GM11168 (cell line): ENCODE data around the gene PRKCE.

Experiments
- in situ Hi-C: fragments of 300-500 bp; cut with MboI; formaldehyde crosslinking; loops from one replicate; pipeline ENCODE4 v1.12.0; 2022; ENCODE audit warnings: low sequenced_read_pairs; ENCODE audit not compliant: unreplicated experiment

PRKCE gene

DNA sequence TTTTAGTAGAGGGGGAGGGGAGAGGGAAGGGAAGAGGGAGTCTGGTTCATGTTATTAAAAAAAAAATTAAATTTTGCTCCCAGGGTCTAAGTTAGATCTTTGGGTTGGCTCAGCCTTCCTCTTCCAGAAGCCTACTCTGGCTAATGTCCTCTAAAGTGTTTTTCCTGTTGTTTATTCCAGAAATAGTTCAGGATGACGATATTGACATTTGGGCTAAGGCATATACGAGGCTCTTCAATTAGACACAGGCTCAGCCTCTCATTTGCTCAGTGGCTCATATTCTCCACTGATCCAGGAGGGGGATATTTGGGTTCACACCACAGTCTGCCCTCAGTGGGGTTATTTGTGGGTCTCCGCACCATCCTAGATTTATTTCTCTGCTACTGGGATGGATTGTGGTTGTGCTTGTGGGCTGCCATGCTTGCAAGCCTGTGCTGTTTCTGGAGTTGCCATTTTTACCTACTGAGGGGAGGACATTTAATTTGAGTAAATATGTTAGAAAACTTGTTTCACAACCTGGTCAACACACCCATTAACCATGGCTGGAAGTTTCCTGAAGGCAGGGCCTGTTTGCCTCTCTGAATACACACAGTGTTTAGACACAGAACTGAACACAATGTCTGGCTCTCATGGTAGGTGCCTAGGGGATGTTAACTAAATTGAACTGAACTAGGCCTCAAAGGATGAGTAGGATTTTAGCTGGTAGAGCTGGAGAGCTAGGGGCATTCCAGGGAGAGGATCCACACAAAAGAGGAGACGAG lies 388.2 kb downstream of the PRKCE start:
- in situ Hi-C loops: no loop called here

DNA sequence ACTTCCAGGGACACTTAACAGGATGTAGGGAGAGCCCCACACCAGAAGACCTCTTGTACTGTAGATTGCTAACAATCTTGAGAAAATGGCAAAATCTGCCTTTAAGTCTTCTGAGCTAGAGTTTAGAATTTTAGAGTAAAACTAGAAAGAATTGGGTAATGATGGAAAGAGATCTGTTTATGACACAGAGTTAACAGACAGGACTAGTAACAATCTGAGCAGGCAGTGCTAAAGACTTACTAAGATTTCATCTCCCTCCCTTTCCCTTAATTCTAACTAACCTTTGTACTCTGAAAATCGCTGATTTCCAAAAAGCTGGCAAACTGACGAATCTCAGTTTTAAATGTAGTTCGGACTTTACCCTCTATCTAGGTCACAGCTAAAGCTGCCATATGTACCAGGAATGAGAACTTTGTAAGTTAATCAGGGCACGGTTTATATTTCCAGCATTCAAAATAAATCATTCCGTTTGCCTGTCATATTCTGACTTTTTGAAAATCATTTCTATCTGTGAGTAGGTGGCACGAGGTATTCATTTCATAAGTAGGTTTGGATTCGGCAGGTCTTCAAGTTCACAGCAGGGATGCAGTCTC lies 389.2 kb downstream of the PRKCE start:
- in situ Hi-C loops: no loop called here

DNA sequence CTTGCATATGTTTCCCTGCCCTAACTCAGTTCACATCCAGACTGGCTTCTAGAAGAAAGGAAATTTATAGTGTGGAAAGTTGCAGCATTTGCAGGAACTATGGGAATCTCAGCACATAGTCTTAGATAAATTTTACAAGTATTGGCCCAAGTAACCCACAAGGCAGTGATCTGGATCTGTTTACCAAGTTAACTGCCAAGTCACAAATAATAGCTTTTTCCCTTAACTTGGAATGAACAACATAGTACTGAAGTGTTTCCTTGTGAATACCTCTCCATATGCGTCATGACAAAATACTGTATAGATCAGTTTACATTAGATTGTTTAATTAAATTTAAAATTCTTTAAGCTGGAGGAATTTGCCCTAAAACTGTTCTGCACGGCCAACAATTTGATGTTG lies 390.0 kb downstream of the PRKCE start:
- in situ Hi-C loops: no loop called here

DNA sequence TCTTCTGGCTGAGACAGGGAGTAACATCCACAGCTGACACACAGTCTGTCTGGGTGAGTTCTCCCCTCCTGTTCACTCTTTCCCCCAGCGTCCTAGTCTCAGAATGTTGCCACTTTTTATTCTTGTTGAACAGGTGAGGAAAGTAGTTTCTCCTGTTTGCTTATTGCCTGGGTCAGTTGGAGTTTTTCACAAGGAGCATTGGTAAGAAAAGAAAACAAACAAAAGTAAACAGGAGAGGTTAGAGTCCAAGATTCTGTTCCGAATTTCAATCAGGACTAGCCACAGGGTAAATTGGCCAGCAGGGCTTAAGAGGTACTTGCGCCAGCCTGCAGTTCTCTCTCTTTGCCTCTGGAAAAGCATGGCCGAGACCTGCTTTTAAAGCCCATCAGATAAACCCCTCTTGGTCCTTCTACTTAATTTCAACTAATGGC lies 390.7 kb downstream of the PRKCE start:
- in situ Hi-C loops: no loop called here

DNA sequence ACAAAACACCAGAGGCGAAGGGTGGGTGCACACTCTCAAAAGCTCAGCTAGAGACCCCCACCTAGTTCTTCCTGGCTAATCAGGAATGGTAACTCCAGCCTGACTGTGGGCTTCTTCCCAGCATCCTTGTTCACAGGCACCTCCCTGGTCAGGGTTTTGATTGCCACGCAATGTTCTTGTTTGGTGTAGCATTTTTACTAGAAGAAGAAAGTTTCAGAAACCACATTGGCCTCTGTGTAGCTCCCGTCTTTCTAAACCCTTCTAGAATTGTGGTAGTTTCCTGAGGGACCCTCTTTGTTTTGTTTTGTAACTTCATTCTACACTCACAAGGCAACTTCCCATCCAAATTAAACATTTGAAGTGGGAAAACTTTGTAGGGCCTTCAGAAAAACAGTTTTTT lies 391.2 kb downstream of the PRKCE start:
- in situ Hi-C loops: no loop called here

DNA sequence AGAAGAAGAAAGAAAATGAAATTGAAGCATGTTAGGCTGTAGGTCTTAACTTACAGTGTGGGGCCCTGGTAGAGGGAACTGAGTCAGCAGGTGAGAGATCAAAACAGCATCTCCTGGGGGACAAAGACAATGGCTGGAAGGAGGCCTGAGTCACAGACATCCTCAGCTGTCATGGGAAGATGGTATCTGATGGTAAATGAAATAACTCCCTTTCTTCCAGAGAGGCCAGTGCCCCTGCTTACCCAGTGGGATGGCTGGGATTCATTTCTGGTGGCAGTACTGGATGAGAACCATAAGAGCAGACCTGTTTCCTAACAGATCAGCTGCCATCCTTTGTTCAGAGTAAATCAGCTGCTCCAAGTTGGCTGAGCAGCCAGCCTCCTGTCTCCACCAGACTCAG lies 394.4 kb downstream of the PRKCE start:
- in situ Hi-C loops: no loop called here

DNA sequence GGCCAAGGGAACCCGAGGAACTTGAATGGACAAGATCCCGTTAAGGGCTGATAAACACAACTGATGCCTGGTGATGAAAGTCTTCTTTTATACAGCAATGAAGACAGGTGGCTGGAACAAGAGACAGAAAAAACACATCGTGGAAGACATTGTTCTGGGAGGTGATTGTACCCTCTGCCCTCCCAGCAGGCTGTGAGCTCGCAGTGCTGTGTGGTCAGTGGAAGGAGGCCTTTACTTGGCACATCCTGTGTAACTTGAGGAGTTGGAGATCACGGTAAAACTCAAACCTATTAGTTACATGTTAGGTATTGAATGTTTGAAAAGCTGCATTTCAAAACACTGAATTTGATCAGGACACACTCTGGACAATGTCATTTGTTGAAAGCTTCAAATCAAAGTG lies 395.8 kb downstream of the PRKCE start:
- in situ Hi-C loops: no loop called here

DNA sequence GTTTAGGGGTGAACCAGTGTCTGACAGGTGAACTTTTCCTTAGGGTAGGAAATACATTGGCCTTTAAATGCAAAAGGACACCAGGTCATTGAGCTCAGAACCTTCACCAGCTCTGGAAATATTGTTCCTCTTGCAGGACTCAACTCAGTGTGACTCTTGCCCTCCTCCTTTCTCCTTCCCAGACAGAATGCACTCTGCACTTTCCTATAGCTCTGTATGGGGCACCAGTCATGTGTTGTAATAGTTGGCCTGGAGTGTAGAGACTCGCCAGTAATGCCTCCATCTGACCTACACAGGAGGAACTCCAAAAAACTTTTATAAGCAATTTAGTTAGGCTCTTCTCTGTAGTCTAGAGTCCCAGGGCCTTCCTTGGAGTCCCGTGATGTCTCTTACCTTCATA lies 397.2 kb downstream of the PRKCE start:
- in situ Hi-C loops: no loop called here

DNA sequence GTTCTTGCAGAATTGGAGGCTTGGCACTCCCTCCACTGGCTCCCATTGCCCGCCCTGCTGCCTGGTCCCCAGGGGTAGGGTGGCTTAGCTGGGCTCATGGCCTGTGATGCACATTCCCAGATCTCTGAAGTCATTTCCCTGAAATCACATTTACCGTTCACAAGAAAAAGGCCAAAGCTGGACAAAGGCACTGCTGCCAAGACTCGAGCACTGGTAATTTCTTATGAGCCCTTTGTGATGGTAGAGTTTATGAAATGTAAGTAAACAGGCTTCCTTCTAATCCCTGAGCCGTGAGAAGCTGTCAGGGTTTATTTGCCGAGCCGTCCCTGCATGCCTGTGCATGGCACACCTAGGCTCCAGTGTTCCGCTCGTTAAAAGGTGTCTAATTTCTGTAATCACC lies 398.6 kb downstream of the PRKCE start:
- in situ Hi-C loops: no loop called here

DNA sequence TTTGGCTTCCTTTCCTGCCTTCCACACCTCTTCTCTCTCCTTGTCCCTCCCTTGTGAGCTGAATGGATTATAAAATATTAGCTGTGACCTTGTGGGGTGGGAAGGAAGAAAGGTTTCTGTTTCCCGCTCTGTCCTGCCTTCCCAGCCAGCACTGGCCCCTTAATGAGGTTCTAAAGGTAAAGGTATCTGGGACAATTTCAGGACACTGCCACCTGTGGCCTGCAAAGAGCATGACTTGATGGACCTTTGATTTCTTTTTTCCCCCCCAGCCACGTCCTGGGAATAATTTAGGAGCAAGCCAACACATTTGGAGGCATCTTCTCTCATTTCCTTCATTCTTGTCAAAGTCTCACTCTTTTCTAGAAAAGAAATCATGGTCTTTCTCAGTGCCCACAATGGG lies 399.0 kb downstream of the PRKCE start:
- in situ Hi-C loops: no loop called here

DNA sequence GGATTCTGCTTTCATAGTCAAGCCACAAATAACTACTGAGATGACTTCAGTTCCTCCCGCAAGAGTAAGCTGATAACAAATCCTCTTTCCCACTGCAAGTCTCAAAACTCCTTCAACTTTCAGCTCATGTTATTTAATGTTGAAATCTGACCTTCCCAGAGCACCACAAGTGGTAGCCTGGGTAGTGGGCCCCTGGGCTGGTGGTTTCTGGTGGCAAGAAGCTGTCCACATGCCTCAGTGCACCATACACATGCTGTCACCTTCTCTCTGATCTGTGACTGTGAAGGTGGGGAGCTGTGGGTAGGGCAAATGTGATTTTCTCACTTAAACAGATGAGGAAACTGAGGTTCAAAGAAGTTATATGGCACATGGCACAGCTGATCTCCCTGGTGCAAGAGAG lies 399.6 kb downstream of the PRKCE start:
- in situ Hi-C loops: no loop called here

DNA sequence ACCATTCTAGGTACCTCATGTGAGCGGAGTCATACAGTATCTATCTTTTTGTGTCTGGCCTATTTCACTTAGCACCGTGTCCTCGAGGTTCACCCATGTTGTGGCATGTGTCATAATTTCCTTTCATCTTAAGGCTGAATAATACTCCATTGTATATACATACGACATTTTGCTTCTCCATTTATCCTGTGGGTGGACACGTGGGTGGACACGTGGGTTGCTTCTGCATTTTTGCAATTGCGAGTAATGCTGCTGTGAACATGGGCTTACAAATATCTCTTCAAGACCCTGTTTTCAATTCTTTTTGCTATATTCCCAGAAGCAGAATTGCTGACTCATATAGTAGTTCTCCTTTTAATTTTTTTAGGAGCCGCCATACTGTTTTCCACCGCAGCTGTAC lies 402.1 kb downstream of the PRKCE start:
- in situ Hi-C loops: no loop called here

DNA sequence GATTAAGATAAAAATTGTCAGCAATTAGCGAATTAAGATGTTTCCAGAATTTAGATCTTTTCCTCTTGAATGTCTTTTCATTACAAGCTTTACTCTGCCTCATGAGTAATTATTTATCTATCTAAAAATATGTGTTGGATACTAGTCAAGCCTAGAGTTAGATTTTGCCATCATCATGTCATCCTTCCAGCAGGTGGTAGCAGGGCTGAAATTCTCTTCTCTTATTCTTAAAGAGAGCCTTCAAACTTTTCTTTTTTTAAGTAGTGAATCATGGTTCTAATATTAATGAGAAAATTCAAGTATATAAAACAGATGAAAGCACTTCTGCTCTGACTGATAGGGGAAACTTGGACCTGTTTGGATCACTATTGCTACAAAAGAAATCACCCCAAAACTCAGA lies 405.1 kb downstream of the PRKCE start:
- in situ Hi-C loops: no loop called here

DNA sequence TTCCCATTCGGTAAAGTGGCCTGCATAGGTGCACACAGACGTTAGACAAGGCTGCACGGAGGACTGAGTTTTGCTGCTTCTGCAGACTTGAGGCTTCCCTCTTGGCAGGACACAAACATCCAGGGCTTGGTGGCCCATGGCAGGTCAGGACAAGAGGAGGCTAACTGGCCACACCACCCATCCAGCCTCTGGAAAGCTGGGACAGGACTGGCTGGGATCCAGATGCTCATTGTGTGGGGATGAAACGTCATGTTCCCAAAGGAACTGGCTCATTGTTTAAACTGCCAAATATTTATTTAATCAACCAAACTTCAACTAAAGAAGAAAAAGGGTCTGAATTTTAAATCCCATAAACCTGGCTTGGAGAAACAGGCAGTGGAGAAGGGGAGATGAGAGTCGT lies 406.7 kb downstream of the PRKCE start:
- in situ Hi-C loops: no loop called here

DNA sequence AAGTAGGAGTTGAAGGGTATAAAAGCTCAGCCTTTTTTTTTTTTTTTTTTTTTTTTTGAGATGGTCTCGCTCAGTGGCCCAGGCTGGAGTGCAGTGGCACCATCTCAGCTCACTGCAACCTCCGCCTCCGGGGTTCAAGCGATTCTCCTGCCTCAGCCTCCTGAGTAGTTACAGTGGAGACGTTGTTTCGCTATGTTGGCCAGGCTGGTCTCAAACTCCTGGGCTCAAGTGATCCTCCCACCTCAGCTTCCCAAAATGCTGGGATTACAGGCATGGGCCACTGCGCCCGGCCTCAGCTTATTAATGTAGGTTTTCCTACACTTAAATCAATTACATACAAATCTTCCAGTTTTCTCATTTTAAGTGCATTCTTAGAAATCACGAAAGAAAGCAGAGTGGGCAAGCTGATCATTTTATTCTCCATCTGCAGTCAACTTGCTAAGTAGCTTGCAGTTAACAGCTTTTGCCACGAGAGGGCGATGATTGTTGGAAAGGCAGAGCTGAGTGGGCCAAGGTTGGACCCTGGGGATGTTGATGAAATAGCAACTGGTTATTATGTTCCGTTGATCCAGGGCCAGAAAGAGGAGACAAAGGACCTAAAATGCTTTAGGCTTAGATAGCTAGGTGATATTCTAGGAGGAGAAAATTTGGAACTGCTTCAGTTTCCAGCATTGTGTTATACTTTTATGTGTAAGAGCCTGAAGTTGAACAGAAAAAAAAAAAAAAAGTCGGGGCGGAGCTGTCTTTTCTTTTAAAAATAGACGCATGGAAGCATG lies 411.4 kb downstream of the PRKCE start:
- in situ Hi-C loops: loop anchor here (10.0 kb wide), 1 partner anchor 302 kb away; no protein-coding TSS in a partner anchor

DNA sequence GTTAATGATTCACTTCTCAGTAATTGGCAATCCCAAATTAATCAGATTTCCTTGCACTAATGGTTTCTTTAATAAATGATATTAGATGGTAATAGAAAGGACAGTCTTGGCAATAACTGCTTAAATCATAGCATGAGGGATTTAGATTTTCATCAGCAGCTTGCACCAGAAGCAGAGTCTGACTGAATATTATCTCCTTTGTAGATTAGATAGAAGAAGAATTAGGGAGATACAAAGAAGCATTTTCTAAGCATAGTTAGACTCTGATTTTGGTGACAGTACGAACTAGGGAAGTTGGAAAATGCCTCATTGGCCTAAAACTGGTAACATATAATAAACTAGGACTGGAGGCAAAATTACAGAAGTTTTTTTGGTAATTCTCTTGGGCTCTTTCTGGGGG lies 412.9 kb downstream of the PRKCE start:
- in situ Hi-C loops: loop anchor here (10.0 kb wide), 1 partner anchor 300 kb away; no protein-coding TSS in a partner anchor

DNA sequence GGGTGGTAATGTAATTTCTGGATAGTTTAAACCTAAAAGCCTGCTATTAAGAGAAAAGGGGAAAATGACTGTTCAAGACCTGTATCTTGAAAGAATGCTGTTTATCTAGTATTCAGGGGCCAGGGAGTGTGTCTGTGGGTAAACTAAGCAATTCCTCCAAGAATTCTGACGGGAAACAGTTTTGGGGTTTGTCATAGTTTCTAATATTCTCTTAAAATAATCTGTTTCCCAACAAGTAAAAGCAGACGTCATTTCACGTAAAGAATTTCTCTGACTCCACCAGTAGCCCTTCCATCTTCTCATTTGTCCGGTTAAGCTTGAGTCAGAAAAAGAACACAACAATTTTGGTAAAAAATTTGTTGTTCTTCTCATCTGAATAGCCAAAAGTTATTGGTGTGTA lies 413.7 kb downstream of the PRKCE start:
- in situ Hi-C loops: loop anchor here (10.0 kb wide), 1 partner anchor 300 kb away; no protein-coding TSS in a partner anchor

DNA sequence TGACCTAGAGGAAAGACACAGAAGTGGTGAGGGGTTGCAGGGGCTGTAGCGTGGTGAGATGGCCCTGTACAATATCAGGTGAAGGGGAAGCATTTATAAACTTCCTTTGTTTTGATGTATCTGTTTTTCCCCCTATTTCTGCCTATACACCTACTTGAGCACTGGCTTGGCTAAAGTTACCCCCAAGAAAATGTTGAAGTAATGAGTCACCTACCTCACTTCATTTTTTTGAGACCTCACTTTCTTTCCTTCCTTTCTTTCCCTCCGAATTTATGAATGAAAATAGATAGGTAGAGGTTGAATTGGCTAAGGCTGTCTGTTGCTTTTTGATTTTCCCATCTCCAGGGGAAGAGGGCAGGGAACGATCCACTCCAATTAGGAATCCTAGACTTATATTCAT lies 414.6 kb downstream of the PRKCE start:
- in situ Hi-C loops: loop anchor here (10.0 kb wide), 1 partner anchor 299 kb away; no protein-coding TSS in a partner anchor

DNA sequence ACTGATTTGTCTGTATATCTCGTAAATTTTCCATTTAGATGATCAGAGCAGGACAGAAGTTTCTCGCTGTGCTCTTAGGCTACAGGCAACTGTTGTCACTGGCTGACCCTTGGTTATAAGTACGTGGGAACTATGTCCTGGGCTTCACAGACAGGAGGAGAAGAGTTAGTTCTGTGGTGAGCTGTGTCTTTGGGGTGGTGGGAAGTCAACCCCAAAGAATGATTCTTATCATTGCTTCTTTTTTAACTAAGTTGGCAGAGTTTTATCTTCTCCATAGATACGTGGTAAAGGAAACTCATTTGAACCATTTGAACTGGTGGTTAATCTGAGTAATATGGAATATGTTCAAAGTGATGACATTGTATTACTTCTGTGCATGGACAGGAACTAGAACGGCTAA lies 415.1 kb downstream of the PRKCE start:
- in situ Hi-C loops: loop anchor here (10.0 kb wide), 1 partner anchor 298 kb away; no protein-coding TSS in a partner anchor

DNA sequence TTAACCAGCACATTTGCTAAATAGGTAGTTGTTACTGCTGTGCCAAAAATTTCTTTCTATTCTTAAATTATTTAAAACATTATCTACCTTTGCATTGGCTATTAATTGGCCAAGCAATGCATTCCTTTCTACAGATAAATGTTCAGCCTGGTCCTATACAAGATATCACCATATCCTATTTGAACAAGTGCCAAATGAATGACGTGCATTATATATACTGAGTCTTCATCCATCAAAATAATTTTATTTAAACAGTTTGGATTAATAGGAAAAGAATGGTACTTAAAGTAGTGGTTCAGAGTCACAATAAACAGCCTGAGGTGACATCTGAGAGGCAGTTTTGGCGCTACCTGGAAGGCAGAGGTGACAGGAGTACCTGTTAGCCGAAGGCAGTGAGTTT lies 415.6 kb downstream of the PRKCE start:
- in situ Hi-C loops: loop anchor here (10.0 kb wide), 1 partner anchor 298 kb away; no protein-coding TSS in a partner anchor
